Measurements from ENCODE around the gene PERM1.

- TF ChIP-seq ASH2L (IDR thresholded peaks at IDR 0.05; ENCODE audit: low read length): no peak
- no peak for TF ChIP-seq CREB1 (IDR thresholded peaks at IDR 0.05)
- no peak for TF ChIP-seq EZH2 (IDR thresholded peaks at IDR 0.05; ENCODE audit: low read depth, low read length, severe bottlenecking)
- TF ChIP-seq YY1 (IDR thresholded peaks at IDR 0.05; ENCODE audit: low read depth, low read length): no peak
- TF ChIP-seq CTCF (IDR thresholded peaks at IDR 0.05; ENCODE audit: control extremely low read depth in 1 of 3, insufficient read depth in 1 of 3, low read depth in 1 of 3, low read length in 3 of 3): no peak
- no peak for TF ChIP-seq POLR2AphosphoS5 (IDR thresholded peaks at IDR 0.05; ENCODE audit: low read depth, low read length)
- TF ChIP-seq ATF2 (IDR thresholded peaks at IDR 0.05; ENCODE audit: low read length): no peak
- 0 out of 2 replicates have a peak, but pooled peaks have one; percentile 29 for TF ChIP-seq KDM1A (IDR thresholded peaks at IDR 0.05; ENCODE audit: borderline replicate concordance, low read length)
- TF ChIP-seq CHD2 (IDR thresholded peaks at IDR 0.05; ENCODE audit: low read length): no peak
- no peak for TF ChIP-seq TAF1 (IDR thresholded peaks at IDR 0.05; ENCODE audit: low read depth, low read length)
Observed at GRCh38 chr1:950268-950667, 31.6 kb downstream of the PERM1 start.
